Breast epithelium (tissue), 4 donors: Measurements from ENCODE around the gene GPRASP1. TPM values are rescaled to one million over a fixed set of nuclear protein-coding genes. Genes with fewer than 3 reads are reported as not detected.

Source experiments
- DNase-seq, 2 donors: peaks; one replicate each; pipeline ENCODE4 v3.0.0-alpha.2; 2019; ENCODE audit warnings: low spot score in 2 of 2
- H3K27ac ChIP-seq, 2 donors: fragments of 200-600 bp; sonication (generic) in 1 of 2; one replicate each; pipeline ENCODE4 v1.5.1; 2016 to 2019; ENCODE audit warnings: mild to moderate bottlenecking in 1 of 2
- H3K27me3 ChIP-seq, 2 donors: fragments of 200-600 bp; sonication (generic) in 1 of 2; one replicate each; pipeline versions ENCODE4 v1.5.1 to v1.6.0; 2017 to 2019; ENCODE audit warnings: control low read depth in 1 of 2, mild to moderate bottlenecking in 1 of 2
- H3K36me3 ChIP-seq: fragments of 200-600 bp; one replicate; pipeline ENCODE4 v1.5.1; 2019
- H3K4me1 ChIP-seq, 2 donors: fragments of 200-600 bp; sonication (generic); one replicate each; pipeline ENCODE4 v1.5.1; 2016 to 2019; ENCODE audit warnings: control low read depth in 1 of 2
- H3K4me3 ChIP-seq, 3 donors: fragments of 200-600 bp; sonication (generic); 1 replicate in 2 of 3; 2 replicates in 1 of 3; pipeline ENCODE4 v1.5.1; 2016 to 2019; ENCODE audit warnings: mild to moderate bottlenecking in 3 of 3, moderate library complexity in 2 of 3
- H3K9me3 ChIP-seq, 2 donors: fragments of 200-600 bp; sonication (generic) in 1 of 2; one replicate each; pipeline ENCODE4 v1.5.1; 2016 to 2019; ENCODE audit warnings: control low read depth in 1 of 2
- CTCF ChIP-seq, 3 donors: fragments of 450-650 bp; IDR thresholded peaks; one replicate each; pipeline ENCODE4 v1.5.1; 2016 to 2017; ENCODE audit warnings: antibody characterized with exemption in 3 of 3, mild to moderate bottlenecking in 3 of 3, moderate library complexity in 3 of 3
- POLR2A ChIP-seq: fragments of 450-650 bp; IDR thresholded peaks from one replicate; pipeline ENCODE4 v1.6.1; 2016; ENCODE audit warnings: antibody characterized with exemption, mild to moderate bottlenecking, moderate library complexity
- POLR2AphosphoS5 ChIP-seq, 3 donors: sonication (generic); formaldehyde crosslinking; IDR thresholded peaks; one replicate each; pipeline ENCODE4 v1.6.1; 2017; ENCODE audit warnings: antibody characterized with exemption in 3 of 3
- intact Hi-C: fragments of 100-400 bp; cut with DNase I; formaldehyde crosslinking; loops from one replicate; pipeline ENCODE4 v1.15.1; 2023; ENCODE audit warnings: low total_unique reads
- total RNA-seq, 3 donors: library from RNA; depleted of rRNA; stranded (reverse); fragments of >200 nt; gene quantifications; one replicate each; pipeline ENCODE4 v1.1.0, GENCODE V29; 2016

Gene GPRASP1
- total RNA-seq, 3 donors from 2014 or later: 7.5 to 16.1 (median 16.1) TPM

- Histone ChIP-seq H3K9me3 (peaks cover 0 to 8% of the 10 kb centered on the region in 2 donors), H3K27me3 (peaks cover 0 to 20% of the 10 kb centered on the region in 2 donors), H3K36me3 (no peaks in the 10 kb centered on the region), H3K4me1 (no peaks in the 10 kb centered on the region), H3K4me3 (no peak overlapping the region), H3K27ac (no peak overlapping the region)
- TF ChIP-seq CTCF (IDR thresholded peaks at IDR 0.05) (no peak), POLR2A (no peak), POLR2AphosphoS5 (IDR thresholded peaks at IDR 0.05) (no peak)
- intact Hi-C loops: no loop called here
- no peak for DNase-seq
Measured at GRCh38 chrX:102627640-102628039, 23.6 kb upstream of the GPRASP1 start.

- intact Hi-C loops: no loop called here
- Histone ChIP-seq H3K4me3 (no peak overlapping the region), H3K27me3 (no peaks in the 10 kb centered on the region), H3K9me3 (peaks cover 0 to 10% of the 10 kb centered on the region in 2 donors), H3K4me1 (no peaks in the 10 kb centered on the region), H3K27ac (no peak overlapping the region), H3K36me3 (no peaks in the 10 kb centered on the region)
- TF ChIP-seq POLR2AphosphoS5 (IDR thresholded peaks at IDR 0.05): no peak
- TF ChIP-seq POLR2A: no peak
- TF ChIP-seq CTCF (IDR thresholded peaks at IDR 0.05): no peak
- no peak for DNase-seq
Measured at GRCh38 chrX:102637561-102637960, 13.7 kb upstream of the GPRASP1 start.

GRCh38 chrX:102650903-102651241, 411 bp upstream of the GPRASP1 start:
- Histone ChIP-seq H3K4me1 (no peaks in the 10 kb centered on the region), H3K9me3 (peaks cover 0 to 4% of the 10 kb centered on the region in 2 donors), H3K27me3 (peaks cover 0 to 12% of the 10 kb centered on the region in 2 donors), H3K27ac (peak overlapping the region; percentile 81 to 91), H3K4me3 (peak overlapping the region; percentile 55 to 80 (median 62)), H3K36me3 (no peaks in the 10 kb centered on the region)
- intact Hi-C loops: no loop called here
- TF ChIP-seq POLR2AphosphoS5 (IDR thresholded peaks at IDR 0.05) (no peak), CTCF (IDR thresholded peaks at IDR 0.05) (no peak), POLR2A (no peak)
- no peak for DNase-seq

GRCh38 chrX:102652031-102652688, 877 bp downstream of the GPRASP1 start:
- intact Hi-C loops: no loop called here

More at GRCh38 chrX:102652031-102652688, 877 bp downstream of the GPRASP1 start:
- Histone ChIP-seq H3K4me1 (no peaks in the 10 kb centered on the region), H3K36me3 (no peaks in the 10 kb centered on the region), H3K4me3 (peak overlapping the region; percentile 55 to 80 (median 62)), H3K27me3 (peaks cover 0 to 14% of the 10 kb centered on the region in 2 donors), H3K27ac (peak overlapping the region; percentile 81 to 91), H3K9me3 (no peaks in the 10 kb centered on the region)
- TF ChIP-seq POLR2AphosphoS5 (IDR thresholded peaks at IDR 0.05) (peak in 1 of 3 donors; percentile 57), CTCF (IDR thresholded peaks at IDR 0.05) (peak; percentile 46 to 60 (median 54)), POLR2A (no peak)
- peak in 1 of 2 donors; percentile 56 for DNase-seq
